22Rv1 (cell line): ENCODE results near the gene DUSP16.

ENCODE experiments used
- CTCF ChIP-seq: fragments of 450-650 bp; IDR thresholded peaks from 2 replicates; pipeline ENCODE4 v1.5.1; 2017; ENCODE audit warnings: mild to moderate bottlenecking
- ZFX ChIP-seq: fragments of 450-650 bp; IDR thresholded peaks from 2 replicates; pipeline ENCODE4 v1.6.1; 2017; ENCODE audit warnings: antibody characterized with exemption, borderline replicate concordance

GRCh38 chr12:12447236-12447635 is 115.4 kb downstream of the DUSP16 start:
- no peak for TF ChIP-seq CTCF
- TF ChIP-seq ZFX = no peak
